COLO829 (cell line): ENCODE data around the gene SHISA9.

Experiments
- DNase-seq: peaks from one replicate; pipeline ENCODE4 v3.0.0; 2012; ENCODE audit warnings: low spot score

Gene SHISA9

DNA sequence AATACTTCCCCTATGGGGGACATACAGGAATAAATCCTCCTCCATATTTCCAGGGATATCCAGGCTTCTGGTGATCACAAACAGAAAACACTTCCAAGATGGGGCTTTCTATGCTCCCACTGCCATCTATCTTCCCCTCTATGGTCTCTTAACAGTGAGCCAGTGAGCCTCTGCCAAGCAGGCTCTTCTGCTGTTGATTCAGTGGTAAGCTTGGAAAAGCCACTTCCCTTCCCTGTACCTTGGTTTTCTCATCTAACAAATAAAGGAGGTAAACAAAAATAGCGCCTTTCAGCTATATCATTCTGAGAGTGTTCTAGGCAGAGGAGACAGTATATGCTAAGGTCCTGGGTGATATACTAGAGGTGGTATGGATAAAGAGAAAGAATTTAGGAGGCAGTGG is 368.0 kb downstream of the SHISA9 start:
- no peak for DNase-seq

DNA sequence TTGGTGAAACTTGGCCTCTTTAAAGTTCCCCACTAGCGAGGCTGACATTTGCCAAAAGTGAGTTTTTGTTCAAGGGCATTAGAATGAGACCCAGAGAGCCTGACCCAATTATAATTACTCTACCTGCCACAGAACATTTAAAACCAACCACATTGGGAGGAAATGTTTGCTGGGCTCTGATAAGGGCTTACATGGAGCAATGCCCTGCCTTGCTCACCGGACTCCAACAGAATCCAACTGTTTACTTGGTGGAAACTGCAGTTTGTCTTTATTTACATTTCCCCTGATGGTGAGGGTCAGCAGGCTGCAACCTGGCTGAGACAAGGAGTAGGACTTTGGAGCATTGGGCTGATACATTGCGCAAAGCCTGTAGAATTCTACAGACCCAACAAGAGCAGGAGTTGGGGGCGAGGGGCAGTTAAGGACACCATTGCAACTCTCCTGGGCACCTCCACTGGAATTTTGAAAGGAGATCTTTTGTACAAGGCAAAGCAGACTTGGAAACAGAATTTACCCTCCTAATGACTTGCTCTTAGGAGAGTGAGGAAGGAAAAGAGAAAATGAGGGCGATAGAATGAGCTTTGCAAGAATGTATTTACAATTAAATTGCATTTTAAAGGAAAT is 368.6 kb downstream of the SHISA9 start:
- no peak for DNase-seq

- DNase-seq, result no peak
Observed at GRCh38 chr16:13270602-13271001, 369.2 kb downstream of the SHISA9 start.

DNA sequence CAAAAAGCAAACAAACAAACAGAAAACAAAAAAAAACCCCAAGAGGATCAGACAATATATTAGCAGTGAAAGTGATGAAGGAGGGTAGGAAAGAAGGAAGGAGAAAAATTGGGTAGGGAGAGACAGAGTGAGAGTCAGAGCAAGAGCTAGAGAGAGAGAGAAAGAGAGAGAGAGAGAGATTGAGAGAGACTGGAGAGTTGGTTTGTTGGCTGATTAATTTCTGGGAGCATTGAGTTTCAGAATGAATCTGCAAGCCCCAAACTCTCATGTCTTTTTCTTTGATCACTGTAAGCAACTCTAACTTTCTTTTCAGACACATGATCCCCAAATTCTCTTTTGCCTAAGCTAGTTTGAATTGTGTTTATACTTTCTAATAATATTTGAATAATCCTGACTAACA is 388.1 kb downstream of the SHISA9 start:
- no peak for DNase-seq
